AG09319 (cell line): ENCODE data around the gene RORC.

Experiments
- DNase-seq: peaks from one replicate; pipeline ENCODE4 v3.0.0-alpha.2; 2010; ENCODE audit warnings: low read depth; ENCODE audit errors: extremely low read depth
- TF ChIP-seq, protein P1 (sequence below): IDR thresholded peaks from 2 replicates; pipeline ENCODE4 v1.5.1; 2011; ENCODE audit warnings: low read depth, mild to moderate bottlenecking, inconsistent platforms, low read length, moderate library complexity

Gene RORC

DNA sequence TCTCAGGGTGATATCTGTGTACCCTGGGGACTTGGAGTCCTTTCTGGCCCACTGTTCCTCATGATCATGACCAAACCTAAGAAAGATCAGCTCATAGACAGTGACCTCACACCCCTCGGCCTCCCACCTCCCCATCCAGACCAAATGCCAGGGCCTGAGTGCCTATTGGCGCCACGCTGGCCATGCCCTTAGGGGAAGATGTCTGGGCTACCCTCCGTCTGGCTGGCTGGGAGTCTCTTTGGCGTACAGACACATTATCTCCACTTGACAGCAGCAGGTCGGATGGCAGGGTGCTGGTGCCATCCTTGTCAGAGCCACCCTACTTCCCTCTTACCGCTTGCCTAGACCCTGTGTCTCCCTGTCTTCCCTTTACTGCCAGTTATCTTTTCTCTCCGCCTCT is 8.4 kb downstream of the RORC start:
- TF ChIP-seq, protein P1, sequence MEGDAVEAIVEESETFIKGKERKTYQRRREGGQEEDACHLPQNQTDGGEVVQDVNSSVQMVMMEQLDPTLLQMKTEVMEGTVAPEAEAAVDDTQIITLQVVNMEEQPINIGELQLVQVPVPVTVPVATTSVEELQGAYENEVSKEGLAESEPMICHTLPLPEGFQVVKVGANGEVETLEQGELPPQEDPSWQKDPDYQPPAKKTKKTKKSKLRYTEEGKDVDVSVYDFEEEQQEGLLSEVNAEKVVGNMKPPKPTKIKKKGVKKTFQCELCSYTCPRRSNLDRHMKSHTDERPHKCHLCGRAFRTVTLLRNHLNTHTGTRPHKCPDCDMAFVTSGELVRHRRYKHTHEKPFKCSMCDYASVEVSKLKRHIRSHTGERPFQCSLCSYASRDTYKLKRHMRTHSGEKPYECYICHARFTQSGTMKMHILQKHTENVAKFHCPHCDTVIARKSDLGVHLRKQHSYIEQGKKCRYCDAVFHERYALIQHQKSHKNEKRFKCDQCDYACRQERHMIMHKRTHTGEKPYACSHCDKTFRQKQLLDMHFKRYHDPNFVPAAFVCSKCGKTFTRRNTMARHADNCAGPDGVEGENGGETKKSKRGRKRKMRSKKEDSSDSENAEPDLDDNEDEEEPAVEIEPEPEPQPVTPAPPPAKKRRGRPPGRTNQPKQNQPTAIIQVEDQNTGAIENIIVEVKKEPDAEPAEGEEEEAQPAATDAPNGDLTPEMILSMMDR: no peak
- no peak for DNase-seq

DNA sequence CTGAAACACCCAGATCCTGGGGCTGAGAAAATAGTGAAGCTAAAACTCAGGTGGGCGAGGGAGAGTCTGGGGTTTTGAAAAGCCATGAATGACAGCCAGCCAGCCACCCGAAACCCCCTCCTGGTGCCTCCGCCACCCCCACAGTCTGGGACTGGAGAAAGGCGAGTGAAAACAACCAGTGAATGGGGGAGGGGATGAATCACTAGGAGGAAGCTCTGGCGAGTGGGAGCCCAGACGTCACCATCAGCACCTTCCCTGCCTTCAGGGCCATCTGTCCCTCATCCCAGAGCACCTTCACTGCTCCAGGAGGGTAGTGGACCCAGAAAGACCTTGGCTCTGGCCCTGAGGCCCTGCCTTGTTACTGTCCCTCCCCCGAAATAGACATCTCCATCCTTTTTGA is 9.2 kb downstream of the RORC start:
- DNase-seq: no peak
- TF ChIP-seq, protein P1: no peak

DNA sequence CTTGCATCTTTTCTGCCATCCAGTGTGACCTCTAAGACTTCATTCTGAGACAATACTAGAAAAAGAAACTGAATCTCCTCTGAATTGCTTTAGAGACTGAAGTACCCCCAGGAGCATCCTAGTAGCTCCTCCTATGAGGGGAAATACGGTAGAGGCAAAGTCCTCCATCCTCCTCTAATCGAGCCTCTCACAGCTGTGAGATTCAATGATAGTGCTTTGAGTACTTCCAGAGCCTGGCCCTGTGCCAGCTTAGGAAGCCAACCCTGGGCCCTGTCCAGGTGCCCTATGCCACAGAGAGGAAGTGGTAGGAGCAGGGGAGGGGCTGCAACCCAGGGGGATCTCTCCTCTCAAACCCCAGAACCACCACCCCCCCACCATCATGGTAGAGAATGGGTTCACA is 10.7 kb downstream of the RORC start:
- DNase-seq: no peak

DNA sequence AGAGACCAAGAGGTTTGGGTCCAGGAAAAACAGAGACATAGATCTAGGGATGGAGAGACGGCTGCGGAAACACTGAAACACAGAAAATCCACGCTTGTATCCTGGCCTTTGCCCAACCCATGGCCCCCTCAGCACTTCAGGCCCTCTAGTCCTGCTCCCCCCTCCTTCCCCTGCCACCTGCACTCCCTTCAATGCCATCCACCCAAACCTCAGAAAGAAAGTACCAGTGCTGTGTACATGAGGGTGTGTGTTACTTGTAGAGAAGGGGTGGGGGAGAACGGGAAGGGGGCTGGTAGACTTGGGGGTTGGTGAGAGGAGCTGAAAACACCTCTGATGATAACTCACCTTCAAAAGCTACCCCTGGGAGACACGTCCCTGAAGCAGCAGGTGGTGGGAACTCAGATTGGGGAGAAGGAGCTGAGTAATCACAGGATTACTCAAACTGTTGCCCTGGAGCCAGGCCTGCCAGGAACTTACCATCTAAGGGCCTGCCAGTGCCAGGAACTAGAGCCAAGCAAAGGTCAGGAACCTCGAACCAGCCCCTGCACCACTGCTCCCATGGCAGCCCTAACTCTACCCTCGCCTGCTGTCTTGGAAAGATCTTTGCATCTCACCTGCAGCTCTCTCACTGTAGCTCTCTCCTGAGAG is 11.5 kb downstream of the RORC start:
- DNase-seq: no peak
- TF ChIP-seq, protein P1: no peak

More for the DNA sequence above, 10.7 kb downstream of the RORC start:
- TF ChIP-seq, protein P1: no peak

DNA sequence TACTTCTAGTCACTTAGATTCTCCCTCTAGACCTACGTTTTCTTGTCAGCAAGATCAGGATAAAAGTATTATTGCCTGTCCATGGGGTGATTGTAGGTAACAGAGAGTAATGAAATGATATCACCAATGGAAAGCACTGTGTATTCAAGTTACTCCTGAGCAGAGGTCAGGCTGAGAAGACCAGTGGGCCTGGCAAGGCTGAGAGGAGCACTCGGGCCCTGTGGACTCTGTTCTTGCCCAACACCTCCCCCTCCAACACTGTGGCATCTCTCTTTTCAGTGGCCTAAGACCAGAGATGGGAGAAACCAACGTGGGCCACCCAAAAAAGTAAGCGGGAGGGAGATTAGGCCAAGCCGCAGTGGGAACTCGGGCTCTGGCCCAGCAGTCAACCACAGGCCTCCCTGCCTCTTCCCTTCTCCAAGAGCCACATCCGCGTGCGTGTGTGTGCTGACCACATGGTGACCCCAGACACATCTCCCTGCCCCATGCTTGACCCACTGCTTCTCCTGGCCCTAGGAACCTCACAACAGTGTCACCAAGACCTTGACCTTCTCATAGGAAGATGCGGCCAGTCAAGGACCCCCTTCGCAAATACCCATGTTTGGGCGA is 12.3 kb downstream of the RORC start:
- DNase-seq: no peak
- TF ChIP-seq, protein P1: no peak

DNA sequence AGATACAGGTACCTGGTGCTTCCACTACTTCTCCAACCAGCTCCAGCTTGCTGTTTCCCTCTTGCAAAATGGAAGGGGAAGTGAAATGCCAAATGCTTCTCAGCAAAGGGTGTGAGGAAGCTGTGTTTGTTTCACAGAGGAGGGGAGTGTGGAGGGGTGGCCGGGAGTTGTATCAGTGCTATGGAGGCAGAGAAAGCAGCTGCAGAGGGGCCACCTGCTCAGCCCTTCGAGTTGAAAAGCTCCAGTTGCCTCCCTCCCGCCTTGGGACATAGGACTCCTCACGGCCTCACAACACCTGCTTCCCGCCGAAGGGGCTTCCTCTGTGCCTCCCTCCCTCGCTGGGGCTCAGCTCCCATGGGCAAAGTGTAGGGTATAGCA is 14.3 kb downstream of the RORC start:
- no peak for DNase-seq
- TF ChIP-seq, protein P1: no peak

DNA sequence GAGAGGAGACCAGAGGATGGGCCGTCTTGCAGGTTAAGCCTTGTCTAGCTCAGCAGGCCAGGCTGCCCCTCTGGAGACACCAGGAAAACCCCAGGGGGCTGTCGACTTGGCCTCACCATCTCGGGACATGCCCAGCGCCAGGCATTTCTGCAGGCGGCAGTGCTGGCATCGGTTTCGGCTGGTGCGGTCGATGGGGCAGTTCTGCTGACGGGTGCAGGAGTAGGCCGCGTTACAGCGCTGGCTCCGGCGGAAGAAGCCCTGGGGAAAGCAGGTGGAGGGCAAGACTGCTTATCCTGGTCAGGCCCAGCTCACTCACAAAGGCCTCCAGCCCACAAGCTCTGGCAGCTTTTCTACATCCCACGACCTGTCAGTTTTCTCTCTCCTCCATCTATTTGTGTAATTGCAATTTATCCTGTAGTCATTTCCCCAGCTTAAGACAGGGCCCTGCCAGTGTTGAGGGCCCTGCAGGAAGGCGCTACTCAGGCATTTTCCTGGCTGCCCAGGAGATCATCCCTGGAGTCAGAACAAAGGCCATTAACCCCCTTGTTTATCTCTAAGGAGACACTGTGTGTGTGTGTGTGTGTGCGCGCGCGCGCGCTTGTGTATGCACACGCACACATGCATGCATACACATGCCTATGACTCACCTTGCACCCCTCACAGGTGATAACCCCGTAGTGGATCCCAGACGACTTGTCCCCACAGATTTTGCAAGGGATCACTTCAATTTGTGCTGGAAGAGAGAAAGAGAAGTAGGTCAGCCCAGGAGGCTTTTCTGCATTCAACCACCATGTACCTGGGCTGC is 14.9 kb downstream of the RORC start:
- DNase-seq: no peak
- TF ChIP-seq, protein P1: no peak
